ENCODE results near the gene OR3A2. TPM values are rescaled to one million over a fixed set of nuclear protein-coding genes. Genes with fewer than 3 reads are reported as not detected.
"Not testable (repeated sequence)": the region's sequence is repeated elsewhere in the genome, so short reads cannot be mapped to it uniquely, and the experiment has no call there.

OR3A2 gene
- total RNA-seq, 1 experiment from 2014 or later, result not detected

DNA sequence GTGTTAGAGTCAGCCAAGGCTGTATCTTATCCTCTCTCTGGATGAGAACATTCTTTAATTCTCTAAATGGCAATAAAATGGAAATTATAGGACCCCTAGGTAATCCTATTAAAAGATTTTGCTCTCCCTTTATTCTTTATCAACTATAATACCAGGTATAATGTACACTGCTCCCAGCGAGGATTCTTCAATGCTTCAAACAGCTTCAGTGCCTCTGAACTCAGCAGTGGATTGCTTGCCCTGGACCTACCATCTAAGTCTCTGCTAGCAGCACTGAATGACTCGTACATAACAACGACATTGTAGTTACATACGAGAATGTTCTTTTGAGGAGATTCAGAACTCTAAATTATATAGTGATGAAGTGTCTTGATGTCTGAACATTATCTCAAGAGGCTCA is 3.7 kb upstream of the OR3A2 start:
- Mint-ChIP-seq H3K27me3 (ENCODE audit: insufficient read depth, unreplicated experiment) (peaks cover 15% of the 10 kb centered on the region), H3K4me1 (ENCODE audit: low read depth, unreplicated experiment) (no peaks in the 10 kb centered on the region), H3K9me3 (ENCODE audit: unreplicated experiment) (no peaks in the 10 kb centered on the region), H3K4me3 (ENCODE audit: unreplicated experiment) (no peak overlapping the region), H3K36me3 (ENCODE audit: insufficient read depth, unreplicated experiment) (no peaks in the 10 kb centered on the region), H3K27ac (ENCODE audit: unreplicated experiment) (no peak overlapping the region)
- ChIA-PET POLR2A (no interaction called here), CTCF (no interaction called here)
- no peak overlapping the region for H3K4me3 ChIP-seq (ENCODE audit: low read depth, low read length)
- H3K4me1 ChIP-seq, result no peaks in the 10 kb centered on the region
- peaks cover 10% of the 10 kb centered on the region for H3K9me3 ChIP-seq
- DNase-seq, result no peak
- no TSS peak for BruUV-seq (replicated peaks)
- TF ChIP-seq, protein P1, sequence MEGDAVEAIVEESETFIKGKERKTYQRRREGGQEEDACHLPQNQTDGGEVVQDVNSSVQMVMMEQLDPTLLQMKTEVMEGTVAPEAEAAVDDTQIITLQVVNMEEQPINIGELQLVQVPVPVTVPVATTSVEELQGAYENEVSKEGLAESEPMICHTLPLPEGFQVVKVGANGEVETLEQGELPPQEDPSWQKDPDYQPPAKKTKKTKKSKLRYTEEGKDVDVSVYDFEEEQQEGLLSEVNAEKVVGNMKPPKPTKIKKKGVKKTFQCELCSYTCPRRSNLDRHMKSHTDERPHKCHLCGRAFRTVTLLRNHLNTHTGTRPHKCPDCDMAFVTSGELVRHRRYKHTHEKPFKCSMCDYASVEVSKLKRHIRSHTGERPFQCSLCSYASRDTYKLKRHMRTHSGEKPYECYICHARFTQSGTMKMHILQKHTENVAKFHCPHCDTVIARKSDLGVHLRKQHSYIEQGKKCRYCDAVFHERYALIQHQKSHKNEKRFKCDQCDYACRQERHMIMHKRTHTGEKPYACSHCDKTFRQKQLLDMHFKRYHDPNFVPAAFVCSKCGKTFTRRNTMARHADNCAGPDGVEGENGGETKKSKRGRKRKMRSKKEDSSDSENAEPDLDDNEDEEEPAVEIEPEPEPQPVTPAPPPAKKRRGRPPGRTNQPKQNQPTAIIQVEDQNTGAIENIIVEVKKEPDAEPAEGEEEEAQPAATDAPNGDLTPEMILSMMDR (IDR thresholded peaks at IDR 0.05; ENCODE audit: insufficient read depth in 1 of 2, low read depth in 1 of 2, low read length in 1 of 2, severe bottlenecking in 1 of 2, unreplicated experiment in 1 of 2), result no peak
- H3K27me3 ChIP-seq (replicated peaks; ENCODE audit: control insufficient read depth, insufficient read depth, low read length), result no peaks in the 10 kb centered on the region
- no peaks in the 10 kb centered on the region for H3K36me3 ChIP-seq (ENCODE audit: control insufficient read depth, insufficient read depth, low read length)
- intact Hi-C loops (cut with micrococcal nuclease; ENCODE audit: unreplicated experiment), result no loop called here

DNA sequence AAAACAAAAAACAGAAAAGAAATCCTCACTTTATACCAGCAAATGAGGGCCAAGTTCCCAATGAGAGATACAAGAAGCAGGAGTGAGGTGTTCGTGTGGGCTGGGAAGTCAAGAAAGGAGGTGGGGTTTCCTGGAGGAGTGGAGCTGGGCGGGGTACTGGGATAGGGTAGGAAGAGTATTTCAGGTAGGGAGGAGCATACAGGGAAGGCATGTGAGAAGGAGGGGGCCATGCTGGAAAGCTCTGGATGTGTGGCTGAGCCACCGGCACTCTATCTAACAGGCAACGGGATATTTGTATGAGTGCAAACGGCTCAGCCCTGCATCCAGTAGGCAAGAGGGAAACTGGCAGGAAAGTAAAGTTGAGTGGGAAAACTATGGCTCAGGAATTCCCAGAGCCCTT is 4.2 kb downstream of the OR3A2 start:
- no peaks in the 10 kb centered on the region for H3K4me1 ChIP-seq
- POLR2A ChIA-PET, result no interaction called here
- H3K9me3 ChIP-seq, result no peaks in the 10 kb centered on the region; the same call in 1 of the 2 replicates
- no peak for DNase-seq
- Mint-ChIP-seq H3K27ac (ENCODE audit: unreplicated experiment) (no peak overlapping the region), H3K4me1 (ENCODE audit: low read depth, unreplicated experiment) (no peaks in the 10 kb centered on the region), H3K4me3 (ENCODE audit: unreplicated experiment) (no peak overlapping the region), H3K9me3 (ENCODE audit: unreplicated experiment) (no peaks in the 10 kb centered on the region), H3K27me3 (ENCODE audit: insufficient read depth, unreplicated experiment) (peaks cover 30% of the 10 kb centered on the region), H3K36me3 (ENCODE audit: insufficient read depth, unreplicated experiment) (no peaks in the 10 kb centered on the region)
- H3K36me3 ChIP-seq (ENCODE audit: control insufficient read depth, insufficient read depth, low read length), result no peaks in the 10 kb centered on the region
- CTCF ChIA-PET, result interaction anchor here (0.7 kb wide), 1 partner anchor 333 kb away, joined by 4 read pairs; no protein-coding TSS in a partner anchor
- BruUV-seq (replicated peaks), result no TSS peak
- intact Hi-C loops (cut with micrococcal nuclease; ENCODE audit: unreplicated experiment), result no loop called here
- H3K27me3 ChIP-seq (replicated peaks; ENCODE audit: control insufficient read depth, insufficient read depth, low read length), result peaks cover 2% of the 10 kb centered on the region
- TF ChIP-seq, protein P1 (IDR thresholded peaks at IDR 0.05; ENCODE audit: insufficient read depth in 1 of 2, low read depth in 1 of 2, low read length in 1 of 2, severe bottlenecking in 1 of 2, unreplicated experiment in 1 of 2), result no peak
- H3K4me3 ChIP-seq (ENCODE audit: low read depth, low read length), result no peak overlapping the region

DNA sequence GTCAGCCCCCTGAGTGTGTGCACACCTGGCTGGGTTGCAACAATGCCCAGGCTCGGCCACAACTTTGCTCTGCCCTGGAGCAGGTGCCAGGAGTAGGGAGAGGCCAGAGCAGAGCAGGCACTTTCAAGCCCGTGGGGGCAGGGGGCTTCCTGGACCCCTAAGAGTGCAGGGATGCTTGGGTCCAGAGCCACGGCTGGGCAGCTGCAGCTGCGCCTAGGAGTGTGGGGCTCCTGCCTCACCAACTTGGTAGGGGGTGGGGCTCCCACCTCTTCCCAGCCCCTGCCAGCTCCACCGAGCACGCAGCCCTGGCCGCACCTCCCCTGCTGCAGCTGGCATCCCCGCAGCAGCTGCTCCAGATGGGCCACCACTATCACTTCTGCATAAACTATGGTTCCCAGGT is 7.8 kb downstream of the OR3A2 start:
- CTCF ChIA-PET, result no interaction called here
- intact Hi-C loops (cut with micrococcal nuclease; ENCODE audit: unreplicated experiment), result no loop called here

DNA sequence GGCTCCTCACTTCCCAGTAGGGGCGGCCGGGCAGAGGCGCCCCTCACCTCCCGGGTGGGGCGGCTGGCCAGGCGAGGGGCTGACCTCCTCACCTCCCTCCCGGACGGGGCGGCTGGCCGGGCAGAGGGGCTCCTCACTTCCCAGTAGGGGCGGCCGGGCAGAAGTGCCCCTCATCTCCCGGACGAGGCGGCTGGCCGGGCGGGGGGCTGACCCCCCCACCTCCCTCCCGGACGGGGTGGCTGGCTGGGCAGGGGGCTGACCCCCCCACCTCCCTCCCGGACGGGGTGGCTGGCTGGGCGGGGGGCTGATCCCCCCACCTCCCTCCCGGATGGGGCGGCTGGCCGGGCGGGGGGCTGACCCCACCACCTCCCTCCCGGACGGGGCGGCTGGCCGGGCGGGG is 14.9 kb downstream of the OR3A2 start:
- H3K4me1 Mint-ChIP-seq (ENCODE audit: low read depth, unreplicated experiment); H3K4me1 ChIP-seq; CTCF ChIA-PET; H3K36me3 ChIP-seq (ENCODE audit: control insufficient read depth, insufficient read depth, low read length); H3K36me3 Mint-ChIP-seq (ENCODE audit: insufficient read depth, unreplicated experiment); H3K27me3 Mint-ChIP-seq (ENCODE audit: insufficient read depth, unreplicated experiment); POLR2A ChIA-PET; H3K27me3 ChIP-seq (replicated peaks; ENCODE audit: control insufficient read depth, insufficient read depth, low read length); intact Hi-C loops (cut with micrococcal nuclease; ENCODE audit: unreplicated experiment); H3K4me3 ChIP-seq (ENCODE audit: low read depth, low read length); DNase-seq; H3K4me3 Mint-ChIP-seq (ENCODE audit: unreplicated experiment); H3K27ac Mint-ChIP-seq (ENCODE audit: unreplicated experiment); BruUV-seq (replicated peaks): not testable (repeated sequence)
- H3K9me3 Mint-ChIP-seq (ENCODE audit: unreplicated experiment), result peaks cover 22% of the 10 kb centered on the region
- peaks cover 19% of the 10 kb centered on the region for H3K9me3 ChIP-seq

More for the DNA sequence above, 7.8 kb downstream of the OR3A2 start:
- Mint-ChIP-seq H3K27me3 (ENCODE audit: insufficient read depth, unreplicated experiment) (peaks cover 29% of the 10 kb centered on the region), H3K4me3 (ENCODE audit: unreplicated experiment) (no peak overlapping the region), H3K4me1 (ENCODE audit: low read depth, unreplicated experiment) (no peaks in the 10 kb centered on the region), H3K36me3 (ENCODE audit: insufficient read depth, unreplicated experiment) (no peaks in the 10 kb centered on the region), H3K9me3 (ENCODE audit: unreplicated experiment) (no peaks in the 10 kb centered on the region), H3K27ac (ENCODE audit: unreplicated experiment) (no peak overlapping the region)
- no peak for DNase-seq
- POLR2A ChIA-PET, result no interaction called here
- peaks cover 2% of the 10 kb centered on the region for H3K27me3 ChIP-seq (replicated peaks; ENCODE audit: control insufficient read depth, insufficient read depth, low read length)
- peaks cover 8% of the 10 kb centered on the region; the same call in 1 of the 2 replicates for H3K9me3 ChIP-seq
- H3K4me3 ChIP-seq (ENCODE audit: low read depth, low read length), result no peak overlapping the region
- no peaks in the 10 kb centered on the region for H3K36me3 ChIP-seq (ENCODE audit: control insufficient read depth, insufficient read depth, low read length)
- BruUV-seq (replicated peaks), result no TSS peak
- TF ChIP-seq, protein P1 (IDR thresholded peaks at IDR 0.05; ENCODE audit: insufficient read depth in 1 of 2, low read depth in 1 of 2, low read length in 1 of 2, severe bottlenecking in 1 of 2, unreplicated experiment in 1 of 2), result no peak
- H3K4me1 ChIP-seq, result no peaks in the 10 kb centered on the region

DNA sequence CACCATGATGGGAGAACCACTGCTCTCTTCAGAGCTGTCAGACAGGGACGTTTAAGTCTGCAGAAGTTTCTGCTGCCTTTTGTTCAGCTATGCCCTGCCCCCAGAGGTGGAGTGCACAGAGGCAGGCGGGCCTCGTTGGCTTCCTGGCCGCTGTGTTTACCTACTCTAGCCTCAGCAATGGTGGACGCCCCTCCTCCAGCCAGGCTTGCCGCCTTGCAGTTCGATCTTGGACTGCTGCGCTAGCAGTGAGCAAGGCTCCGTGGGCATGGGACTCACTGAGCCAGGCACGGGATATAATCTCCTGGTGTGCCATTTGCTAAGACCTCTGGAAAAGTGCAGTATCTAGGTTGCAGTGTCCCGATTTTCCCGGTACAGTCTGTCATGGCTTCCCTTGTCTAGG is 43.3 kb downstream of the OR3A2 start:
- intact Hi-C loops (cut with micrococcal nuclease; ENCODE audit: unreplicated experiment); POLR2A ChIA-PET; DNase-seq; H3K4me1 Mint-ChIP-seq (ENCODE audit: low read depth, unreplicated experiment); H3K36me3 Mint-ChIP-seq (ENCODE audit: insufficient read depth, unreplicated experiment); H3K9me3 Mint-ChIP-seq (ENCODE audit: unreplicated experiment); H3K4me1 ChIP-seq; H3K4me3 Mint-ChIP-seq (ENCODE audit: unreplicated experiment); H3K27me3 ChIP-seq (replicated peaks; ENCODE audit: control insufficient read depth, insufficient read depth, low read length); H3K36me3 ChIP-seq (ENCODE audit: control insufficient read depth, insufficient read depth, low read length); BruUV-seq (replicated peaks); H3K4me3 ChIP-seq (ENCODE audit: low read depth, low read length); H3K9me3 ChIP-seq; H3K27ac Mint-ChIP-seq (ENCODE audit: unreplicated experiment); CTCF ChIA-PET: not testable (repeated sequence)
- peaks cover 30% of the 10 kb centered on the region for H3K27me3 Mint-ChIP-seq (ENCODE audit: insufficient read depth, unreplicated experiment)
